ENCODE data around the gene YES1. TPM values are rescaled to one million over a fixed set of nuclear protein-coding genes. Genes with fewer than 3 reads are reported as not detected.

Gene YES1
- total and polyA plus RNA-seq, 2 of the 13 experiments (the other 11 are each of a cell fraction or from before 2014, with no cell fraction given): 17.2 to 70.8 TPM

- 0 out of 2 replicates have a peak, but pooled peaks have one; percentile 25 for TF ChIP-seq MXD1 (CRISPR knock-in tag; IDR thresholded peaks at IDR 0.05)
- no peak for TF ChIP-seq NFE2L2 (IDR thresholded peaks at IDR 0.05; ENCODE audit: low read length)
- TF ChIP-seq GFI1 (CRISPR knock-in tag; IDR thresholded peaks at IDR 0.05; ENCODE audit: borderline replicate concordance): no peak
- no peak for TF ChIP-seq GPBP1L1 (CRISPR knock-in tag; IDR thresholded peaks at IDR 0.05)
- peak; percentile 41; the same call in 1 of the 2 replicates for TF ChIP-seq FOXO1 (CRISPR knock-in tag; IDR thresholded peaks at IDR 0.05)
- no peak for TF ChIP-seq ZNF260 (CRISPR knock-in tag; IDR thresholded peaks at IDR 0.05; ENCODE audit: borderline replicate concordance, low read depth)
- no peak for TF ChIP-seq ATF3 (CRISPR knock-in tag; IDR thresholded peaks at IDR 0.05)
- TF ChIP-seq POGK (CRISPR knock-in tag; conservative IDR thresholded peaks at IDR 0.05): 0 out of 2 replicates have a peak, but pooled peaks have one; percentile 37
- TF ChIP-seq ZNF550 (CRISPR knock-in tag; IDR thresholded peaks at IDR 0.05; ENCODE audit: borderline replicate concordance): no peak
- TF ChIP-seq ZMYM4 (CRISPR knock-in tag; IDR thresholded peaks at IDR 0.05): peak; percentile 92
- TF ChIP-seq ZNF24 (IDR thresholded peaks at IDR 0.05): no peak
- peak; percentile 73 for TF ChIP-seq SMC3 (IDR thresholded peaks at IDR 0.05; ENCODE audit: low read length)
- TF ChIP-seq ARID2 (CRISPR knock-in tag; IDR thresholded peaks at IDR 0.05; ENCODE audit: borderline replicate concordance): no peak
- no peak for TF ChIP-seq ZNF256 (CRISPR knock-in tag; conservative IDR thresholded peaks at IDR 0.05)
- no peak for TF ChIP-seq RFX5 (IDR thresholded peaks at IDR 0.05; ENCODE audit: low read depth, low read length)
- TF ChIP-seq KDM3A (CRISPR knock-in tag; IDR thresholded peaks at IDR 0.05; ENCODE audit: low read depth): peak; percentile 79
- TF ChIP-seq ATF6 (CRISPR knock-in tag; conservative IDR thresholded peaks at IDR 0.05): no peak
- no peak for TF ChIP-seq ZBTB1 (CRISPR knock-in tag; IDR thresholded peaks at IDR 0.05; ENCODE audit: borderline replicate concordance)
- no peak for TF ChIP-seq ZNF547 (CRISPR knock-in tag; IDR thresholded peaks at IDR 0.05)
- peak; percentile 82 for TF ChIP-seq ELF3 (CRISPR knock-in tag; IDR thresholded peaks at IDR 0.05)
- TF ChIP-seq HOXA5 (CRISPR knock-in tag; IDR thresholded peaks at IDR 0.05): peak; percentile 50; the same call in 1 of the 2 replicates
- no peak for TF ChIP-seq ZNF17 (CRISPR knock-in tag; IDR thresholded peaks at IDR 0.05)
- no peak for TF ChIP-seq ZFYVE20 (CRISPR knock-in tag; IDR thresholded peaks at IDR 0.05; ENCODE audit: borderline replicate concordance, low read depth)
- no peak for TF ChIP-seq SRF (IDR thresholded peaks at IDR 0.05; ENCODE audit: low read depth, low read length)
- TF ChIP-seq SP4 (CRISPR knock-in tag; IDR thresholded peaks at IDR 0.05): no peak
- no peak for TF ChIP-seq ZNF850 (CRISPR knock-in tag; conservative IDR thresholded peaks at IDR 0.05)
- TF ChIP-seq ZNF605 (CRISPR knock-in tag; IDR thresholded peaks at IDR 0.05): no peak
Measured at GRCh38 chr18:832085-832681, 20.1 kb upstream of the YES1 start (continued).

All from HepG2 (cell line).